Mesendoderm (in vitro differentiated cells): ENCODE data around the gene MAP2K7.
"Not testable (repeated sequence)": the region's sequence is repeated elsewhere in the genome, so short reads cannot be mapped to it uniquely, and the experiment has no call there.

Source experiments
- DNase-seq: peaks from one replicate; pipeline ENCODE4 v3.0.0; 2013
- H2AK5ac ChIP-seq: 2 replicates; pipeline ENCODE4 v1.6.1; 2013; ENCODE audit warnings: low read length, inconsistent platforms
- H2BK120ac ChIP-seq: 2 replicates; pipeline ENCODE4 v1.6.1; 2013; ENCODE audit warnings: low read depth, mild to moderate bottlenecking, low read length, moderate library complexity, mixed read lengths
- H2BK15ac ChIP-seq: replicated peaks from 2 replicates; pipeline ENCODE4 v1.6.1; 2013; ENCODE audit warnings: low read depth, mild to moderate bottlenecking, moderate library complexity
- H2BK5ac ChIP-seq: 2 replicates; pipeline ENCODE4 v1.6.1; 2013; ENCODE audit warnings: low read length, inconsistent platforms
- H3K18ac ChIP-seq: 2 replicates; pipeline ENCODE4 v1.6.1; 2013; ENCODE audit warnings: mild to moderate bottlenecking, low read length, mixed read lengths
- H3K23ac ChIP-seq: one replicate; pipeline ENCODE4 v1.6.1; 2013; ENCODE audit warnings: low read length
- H3K27ac ChIP-seq: 2 replicates; pipeline ENCODE4 v1.5.1; 2013; ENCODE audit warnings: low read depth, mild to moderate bottlenecking, inconsistent platforms, low read length, moderate library complexity
- H3K27me3 ChIP-seq: 2 replicates; pipeline ENCODE4 v1.6.1; 2013; ENCODE audit warnings: low read length, control low read depth, mild to moderate bottlenecking, inconsistent platforms; ENCODE audit not compliant: insufficient read depth, poor library complexity
- H3K36me3 ChIP-seq: 2 replicates; pipeline ENCODE4 v1.6.1; 2013; ENCODE audit warnings: low read length, inconsistent platforms; ENCODE audit not compliant: control insufficient read depth, insufficient read depth
- H3K4ac ChIP-seq: one replicate; pipeline ENCODE4 v1.6.1; 2013; ENCODE audit warnings: low read depth, mild to moderate bottlenecking, low read length, moderate library complexity
- H3K4me1 ChIP-seq: 2 replicates; pipeline ENCODE4 v1.6.1; 2013; ENCODE audit warnings: low read depth, low read length, inconsistent platforms; ENCODE audit not compliant: control insufficient read depth
- H3K4me2 ChIP-seq: 2 replicates; pipeline ENCODE4 v1.6.1; 2013; ENCODE audit warnings: low read length
- H3K4me3 ChIP-seq: 2 replicates; pipeline ENCODE4 v1.5.1; 2013; ENCODE audit warnings: mild to moderate bottlenecking, low read length
- H3K56ac ChIP-seq: one replicate; pipeline ENCODE4 v1.6.1; 2013; ENCODE audit warnings: low read length
- H3K79me1 ChIP-seq: 2 replicates; pipeline ENCODE4 v1.6.1; 2013; ENCODE audit warnings: low read length, inconsistent platforms
- H3K79me2 ChIP-seq: 2 replicates; pipeline ENCODE4 v1.6.1; 2013; ENCODE audit warnings: mild to moderate bottlenecking, low read length; ENCODE audit not compliant: control insufficient read depth, insufficient read depth
- H3K9ac ChIP-seq: 2 replicates; pipeline ENCODE4 v1.6.1; 2013; ENCODE audit warnings: low read length, inconsistent platforms
- H4K5ac ChIP-seq: one replicate; pipeline ENCODE4 v1.6.1; 2013; ENCODE audit warnings: low read length
- H4K8ac ChIP-seq: one replicate; pipeline ENCODE4 v1.6.1; 2013; ENCODE audit warnings: low read depth, mild to moderate bottlenecking, control low read depth, low read length, moderate library complexity
- WGBS: extraction: QIAGEN DNeasy Blood & Tissue Kit; methylation state at CpG from one replicate; pipeline ENCODE4 v1.1.7; 2013; ENCODE audit warnings: low lambda C conversion rate, missing lambda C conversion rate; ENCODE audit not compliant: insufficient coverage; ENCODE audit errors: extremely low coverage; 5-methylcytosine and 5-hydroxymethylcytosine counted together

MAP2K7 gene

GRCh38 chr19:7928741-7929701 is 25.3 kb downstream of the MAP2K7 start:
- Histone ChIP-seq H3K4me1 (no peaks in the 10 kb centered on the region), H3K79me2 (no peaks in the 10 kb centered on the region), H3K18ac (no peak overlapping the region), H3K4me2 (no peak overlapping the region), H2BK5ac (no peak overlapping the region), H3K4me3 (no peak overlapping the region), H2AK5ac (no peak overlapping the region), H2BK15ac (no peak overlapping the region), H3K27ac (no peak overlapping the region), H3K9ac (no peak overlapping the region), H3K79me1 (no peaks in the 10 kb centered on the region), H3K27me3 (no peaks in the 10 kb centered on the region), H4K5ac (no peak overlapping the region), H3K56ac (no peak overlapping the region), H4K8ac (no peak overlapping the region), H3K23ac (no peak overlapping the region), H3K4ac (no peak overlapping the region), H3K36me3 (peaks cover 8% of the 10 kb centered on the region), H2BK120ac (no peak overlapping the region)
- WGBS = no CpG with 5 or more reads among the region's 24 CpGs
- peak; percentile 91 for DNase-seq

GRCh38 chr19:7930030-7930429 is 26.4 kb downstream of the MAP2K7 start:
- H3K4ac ChIP-seq, H2BK15ac ChIP-seq: not testable (repeated sequence)

GRCh38 chr19:7930765-7931164 is 27.1 kb downstream of the MAP2K7 start:
- no peak overlapping the region for H3K18ac ChIP-seq
- H2AK5ac ChIP-seq = no peak overlapping the region
- no peak overlapping the region for H2BK120ac ChIP-seq
- no peak overlapping the region for H4K8ac ChIP-seq
- no peaks in the 10 kb centered on the region for H3K79me2 ChIP-seq
- peaks cover 11% of the 10 kb centered on the region for H3K36me3 ChIP-seq
- H3K4me1 ChIP-seq = no peaks in the 10 kb centered on the region
- DNase-seq = no peak
- H3K4me2 ChIP-seq = no peak overlapping the region
- H3K27ac ChIP-seq = no peak overlapping the region
- H3K4me3 ChIP-seq = no peak overlapping the region
- H3K56ac ChIP-seq = no peak overlapping the region
- no peak overlapping the region for H2BK5ac ChIP-seq
- no peak overlapping the region for H3K9ac ChIP-seq
- H3K27me3 ChIP-seq = no peaks in the 10 kb centered on the region
- no CpG with 5 or more reads among the region's 7 CpGs for WGBS
- no peak overlapping the region for H3K23ac ChIP-seq
- H2BK15ac ChIP-seq = no peak overlapping the region
- no peaks in the 10 kb centered on the region for H3K79me1 ChIP-seq
- H3K4ac ChIP-seq = no peak overlapping the region
- H4K5ac ChIP-seq = no peak overlapping the region

More at GRCh38 chr19:7930030-7930429, 26.4 kb downstream of the MAP2K7 start:
- DNase-seq, H3K79me2 ChIP-seq, H3K27me3 ChIP-seq, H3K79me1 ChIP-seq, H3K4me3 ChIP-seq, H4K5ac ChIP-seq, H3K4me1 ChIP-seq, H3K9ac ChIP-seq, H3K18ac ChIP-seq, H2BK5ac ChIP-seq, H3K23ac ChIP-seq, H3K4me2 ChIP-seq, H2BK120ac ChIP-seq, H3K56ac ChIP-seq, H2AK5ac ChIP-seq, H4K8ac ChIP-seq, H3K27ac ChIP-seq: not testable (repeated sequence)
- H3K36me3 ChIP-seq = peaks cover 10% of the 10 kb centered on the region
- WGBS = no CpG with 5 or more reads among the region's 11 CpGs

- H3K18ac ChIP-seq = no peak overlapping the region
- no peak overlapping the region for H3K27ac ChIP-seq
- no peak overlapping the region for H4K5ac ChIP-seq
- no CpG with 5 or more reads among the region's 36 CpGs for WGBS
- no peak overlapping the region for H3K9ac ChIP-seq
- no peak overlapping the region for H2BK15ac ChIP-seq
- no peak overlapping the region for H2BK120ac ChIP-seq
- no peaks in the 10 kb centered on the region for H3K79me1 ChIP-seq
- no peak overlapping the region for H3K4ac ChIP-seq
- no peaks in the 10 kb centered on the region for H3K4me1 ChIP-seq
- no peak overlapping the region for H2AK5ac ChIP-seq
- no peak overlapping the region for H3K56ac ChIP-seq
- H2BK5ac ChIP-seq = no peak overlapping the region
- H3K4me3 ChIP-seq = no peak overlapping the region
- no peak for DNase-seq
- H3K79me2 ChIP-seq = no peaks in the 10 kb centered on the region
- no peaks in the 10 kb centered on the region for H3K27me3 ChIP-seq
- no peak overlapping the region for H3K4me2 ChIP-seq
- peaks cover 11% of the 10 kb centered on the region for H3K36me3 ChIP-seq
- H4K8ac ChIP-seq = no peak overlapping the region
- H3K23ac ChIP-seq = no peak overlapping the region
Observed at GRCh38 chr19:7931221-7932061, 27.8 kb downstream of the MAP2K7 start.

GRCh38 chr19:7932276-7932929 is 28.7 kb downstream of the MAP2K7 start:
- H4K8ac ChIP-seq = no peak overlapping the region
- H2BK5ac ChIP-seq = no peak overlapping the region
- no peak overlapping the region for H2BK120ac ChIP-seq
- H3K4me1 ChIP-seq = no peaks in the 10 kb centered on the region
- no peak overlapping the region for H3K4ac ChIP-seq
- H3K27ac ChIP-seq = no peak overlapping the region
- no peaks in the 10 kb centered on the region for H3K27me3 ChIP-seq
- H3K79me1 ChIP-seq = no peaks in the 10 kb centered on the region
- H2AK5ac ChIP-seq = no peak overlapping the region
- peaks cover 11% of the 10 kb centered on the region for H3K36me3 ChIP-seq
- no CpG with 5 or more reads among the region's 32 CpGs for WGBS
- no peak overlapping the region for H3K56ac ChIP-seq
- no peak overlapping the region for H4K5ac ChIP-seq
- no peak overlapping the region for H3K4me3 ChIP-seq
- H3K4me2 ChIP-seq = no peak overlapping the region
- no peaks in the 10 kb centered on the region for H3K79me2 ChIP-seq
- H3K23ac ChIP-seq = no peak overlapping the region
- H3K18ac ChIP-seq = no peak overlapping the region
- no peak for DNase-seq
- no peak overlapping the region for H3K9ac ChIP-seq
- H2BK15ac ChIP-seq = no peak overlapping the region
